LHCN-M2 (cell line): ENCODE results near the gene CCDC6. TPM values are rescaled to one million over a fixed set of nuclear protein-coding genes. Genes with fewer than 3 reads are reported as not detected.
"Not testable (repeated sequence)": the region's sequence is repeated elsewhere in the genome, so short reads cannot be mapped to it uniquely, and the experiment has no call there.

Source experiments
- DNase-seq: peaks from one replicate; pipeline ENCODE4 v3.0.0-alpha.2; 2012; ENCODE audit warnings: low read depth
- total RNA-seq: library from RNA; depleted of rRNA; stranded (reverse); fragments of >200 nt; gene quantifications from 2 replicates; pipeline ENCODE4 v1.2.3, GENCODE V29; 2014

Gene CCDC6
- total RNA-seq, 1 experiment from 2014 or later: 23.0 TPM

GRCh38 chr10:59905731-59906416 lies 482 bp downstream of the CCDC6 start:
- no peak for DNase-seq

GRCh38 chr10:59905066-59905730 lies 1.2 kb downstream of the CCDC6 start:
- DNase-seq: no peak

GRCh38 chr10:59904426-59905065 lies 1.8 kb downstream of the CCDC6 start:
- no peak for DNase-seq

- DNase-seq: no peak
Observed at GRCh38 chr10:59903871-59904270, 2.5 kb downstream of the CCDC6 start.

- DNase-seq: no peak
Observed at GRCh38 chr10:59902016-59902415, 4.3 kb downstream of the CCDC6 start.

- DNase-seq: no peak
Observed at GRCh38 chr10:59901470-59901869, 4.9 kb downstream of the CCDC6 start.

DNA sequence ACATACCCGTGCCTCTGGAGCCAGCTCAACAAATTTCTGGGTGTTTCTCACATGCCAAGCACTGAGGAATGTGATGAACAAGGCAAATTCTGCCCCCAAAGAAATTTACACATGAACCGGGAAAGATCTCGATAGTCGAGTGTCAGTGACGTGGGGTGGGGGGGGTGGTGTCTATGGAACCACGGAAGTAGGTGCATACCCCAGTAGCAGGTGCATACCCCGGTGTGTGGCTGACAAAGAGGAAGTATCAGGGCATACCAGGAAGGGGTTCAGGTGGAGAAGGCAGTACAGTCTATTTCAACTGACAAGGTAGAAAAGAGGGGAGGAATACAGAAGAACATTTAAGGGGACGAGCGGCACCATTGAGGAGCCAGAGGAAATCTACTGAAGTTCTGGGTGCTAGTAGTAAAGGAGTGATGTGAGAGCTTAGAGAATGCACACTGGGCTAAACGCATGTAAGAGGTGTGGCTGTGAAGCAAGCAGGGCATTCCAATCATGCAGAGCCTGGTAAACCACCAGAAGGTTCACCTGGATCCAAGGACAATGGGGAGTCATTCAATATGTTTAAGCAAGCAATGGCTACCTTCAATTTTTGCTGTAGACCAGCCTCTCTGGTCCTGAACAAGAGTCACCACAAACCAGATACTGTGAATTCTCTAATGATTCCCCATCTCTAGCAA lies 6.2 kb downstream of the CCDC6 start:
- no peak for DNase-seq

GRCh38 chr10:59898125-59898835 lies 8.1 kb downstream of the CCDC6 start:
- no peak for DNase-seq

DNA sequence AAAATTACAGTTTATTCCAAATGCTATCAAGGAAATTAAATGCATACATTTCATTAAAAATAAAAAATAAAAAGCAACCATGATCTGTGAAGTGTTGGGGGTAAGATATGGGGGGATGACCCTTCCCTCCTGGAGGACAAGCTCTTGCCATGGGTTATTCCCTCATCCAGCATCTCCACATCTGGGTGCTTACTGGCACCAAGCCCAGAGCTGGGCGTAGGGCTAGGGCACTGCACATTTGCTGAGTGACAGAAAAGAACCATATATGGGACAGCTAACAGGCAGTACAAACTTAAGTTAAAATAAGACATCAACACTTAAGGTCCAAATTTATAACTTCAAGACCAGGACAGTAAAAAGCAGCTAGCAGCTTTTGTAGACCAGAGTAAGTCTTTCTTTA lies 10.2 kb downstream of the CCDC6 start:
- no peak for DNase-seq

DNA sequence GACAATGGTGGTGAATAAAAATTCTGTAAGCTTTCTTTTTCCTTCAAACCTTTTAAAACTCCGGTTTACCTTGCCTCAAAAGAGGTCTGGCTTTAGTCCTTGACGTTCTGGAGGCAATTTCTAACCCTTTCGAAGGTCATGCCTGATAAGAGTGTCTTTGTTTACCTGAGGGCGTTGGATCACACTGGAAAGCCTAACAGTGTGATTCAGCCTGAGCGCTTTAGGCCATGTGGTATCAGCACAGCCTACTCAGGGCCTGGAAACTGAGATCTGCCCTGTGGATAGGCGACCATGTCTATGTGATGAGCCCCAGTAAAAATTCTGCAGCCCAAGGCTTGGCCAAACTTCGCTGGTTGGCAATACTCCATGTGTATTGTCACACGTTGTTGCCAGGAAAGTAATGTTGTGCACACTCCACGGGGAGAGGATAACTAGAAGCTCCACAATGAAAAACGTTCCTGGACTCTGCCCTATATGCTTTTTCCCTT lies 10.7 kb downstream of the CCDC6 start:
- no peak for DNase-seq

GRCh38 chr10:59894114-59894513 lies 12.2 kb downstream of the CCDC6 start:
- DNase-seq: peak; percentile 43

DNA sequence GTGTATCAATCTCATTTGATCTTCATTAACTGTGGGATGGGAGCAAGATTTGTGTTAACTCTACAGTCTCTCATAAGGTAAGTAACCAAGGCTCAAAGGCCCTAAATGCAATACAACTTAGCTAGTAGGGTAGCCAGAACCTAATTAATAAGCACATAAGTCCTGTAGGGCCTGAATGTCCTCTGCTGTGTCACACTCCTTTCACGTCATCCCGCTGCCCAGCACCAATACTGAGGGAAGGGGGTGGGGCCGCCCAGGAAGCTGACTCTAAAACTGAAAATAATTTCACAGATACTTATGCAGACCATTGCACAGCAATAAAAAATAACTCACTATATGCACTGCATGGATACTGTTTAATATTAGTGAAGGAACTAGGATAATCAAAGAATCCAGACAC lies 13.7 kb downstream of the CCDC6 start:
- DNase-seq: no peak

DNA sequence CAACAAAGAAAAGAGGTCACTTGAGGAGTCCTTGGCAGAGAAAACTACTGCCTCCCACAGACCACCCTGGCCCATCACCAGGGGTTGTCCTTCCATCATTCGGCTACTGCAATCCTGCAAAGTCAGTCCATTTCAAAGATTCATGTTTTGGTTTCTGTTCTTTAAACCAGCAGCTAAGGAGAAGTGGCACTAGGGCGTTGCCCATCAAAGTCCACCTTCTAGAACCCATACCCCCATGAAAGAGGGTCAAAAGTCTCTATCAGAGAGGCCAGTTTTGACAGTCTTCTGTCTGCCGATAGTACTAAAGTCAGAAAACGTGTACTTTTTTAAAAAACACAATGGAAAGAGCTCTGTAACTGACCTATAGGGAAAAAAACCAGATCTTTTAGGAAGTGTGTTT lies 14.4 kb downstream of the CCDC6 start:
- DNase-seq: no peak

GRCh38 chr10:59891349-59891748 lies 15.0 kb downstream of the CCDC6 start:
- no peak for DNase-seq

DNA sequence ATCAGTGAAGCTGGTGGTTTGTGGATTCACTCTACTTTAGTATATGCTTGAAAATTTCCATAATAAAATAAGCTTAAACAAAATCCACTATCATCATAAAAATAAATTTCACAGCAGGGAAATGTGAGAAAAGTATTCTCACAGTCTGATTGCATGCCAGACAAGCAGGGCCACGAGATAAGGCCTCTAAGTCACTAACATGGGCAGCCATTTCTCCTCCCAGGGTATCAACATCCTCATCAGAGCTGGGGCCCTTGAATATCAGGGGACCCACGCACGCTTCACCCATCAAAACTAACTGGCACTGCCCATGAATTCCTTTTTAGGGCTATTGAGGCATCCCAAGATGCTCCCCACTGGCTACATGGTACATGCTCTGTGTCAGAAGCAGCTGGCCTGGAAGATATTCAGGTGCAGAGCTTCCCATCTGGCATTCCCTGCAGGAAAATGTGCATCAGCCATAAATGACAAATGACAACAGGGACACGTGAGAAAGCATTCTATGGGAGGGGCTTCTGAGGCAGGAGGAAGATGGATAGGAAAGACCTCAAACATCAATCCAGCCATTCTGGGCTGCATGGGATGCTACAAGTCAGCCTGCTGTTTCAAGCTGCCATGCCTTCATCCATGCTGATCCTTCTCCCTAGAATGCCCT lies 17.4 kb downstream of the CCDC6 start:
- DNase-seq: no peak

DNA sequence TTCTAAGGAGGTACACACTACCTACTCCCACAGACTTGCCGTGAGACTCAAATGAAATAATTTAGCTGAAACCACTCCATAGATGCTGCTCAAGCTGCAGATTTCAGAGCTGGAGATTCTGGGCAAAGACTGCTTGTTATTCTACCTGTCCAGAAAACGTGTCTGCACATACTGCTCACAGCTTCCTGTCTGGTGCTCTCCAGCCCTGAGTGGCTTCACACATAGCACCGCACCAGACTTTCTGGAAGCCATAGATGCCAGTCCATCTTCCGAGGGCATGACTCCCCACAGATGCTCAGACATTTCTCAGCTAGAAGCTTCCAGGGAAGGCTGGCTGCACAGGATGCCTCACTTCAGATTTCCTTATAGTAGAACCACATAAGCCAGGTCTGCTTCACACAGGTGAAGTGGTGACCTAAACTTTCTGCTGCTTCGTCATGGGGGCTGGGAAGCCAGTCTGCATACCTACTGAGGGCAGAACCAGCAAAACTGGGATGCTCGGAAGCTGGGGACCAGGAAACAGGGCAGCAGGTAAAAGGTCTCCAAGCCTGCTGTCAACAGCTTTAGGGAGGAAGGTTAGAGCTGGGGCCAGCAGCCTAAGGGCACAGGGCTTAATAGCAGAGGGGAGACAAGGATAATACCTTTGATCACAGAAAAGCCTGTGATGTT lies 18.2 kb downstream of the CCDC6 start:
- DNase-seq: no peak

- no peak for DNase-seq
Observed at GRCh38 chr10:59887006-59887405, 19.4 kb downstream of the CCDC6 start.

- DNase-seq: no peak
Observed at GRCh38 chr10:59885430-59886134, 20.8 kb downstream of the CCDC6 start.

GRCh38 chr10:59884893-59885292 lies 21.5 kb downstream of the CCDC6 start:
- DNase-seq: not testable (repeated sequence)

- no peak for DNase-seq
Observed at GRCh38 chr10:59881640-59882039, 24.7 kb downstream of the CCDC6 start.
